Measurements from ENCODE around the gene TSGA10IP.

TSGA10IP gene

GRCh38 chr11:65977621-65978390 lies 32.5 kb downstream of the TSGA10IP start:
- no peak for DNase-seq

GRCh38 chr11:65978391-65979238 lies 33.3 kb downstream of the TSGA10IP start:
- DNase-seq, result no peak

- DNase-seq, result no peak
Measured at GRCh38 chr11:65979261-65979759, 34.0 kb downstream of the TSGA10IP start.

GRCh38 chr11:65981101-65981740 lies 35.9 kb downstream of the TSGA10IP start:
- no peak for DNase-seq

- no peak for DNase-seq
Measured at GRCh38 chr11:65981972-65982823, 36.9 kb downstream of the TSGA10IP start.

GRCh38 chr11:65982824-65983588 lies 37.7 kb downstream of the TSGA10IP start:
- DNase-seq, result no peak

GRCh38 chr11:65983589-65983987 lies 38.3 kb downstream of the TSGA10IP start:
- DNase-seq, result no peak

- DNase-seq, result no peak
Measured at GRCh38 chr11:65987336-65987735, 42.1 kb downstream of the TSGA10IP start.

GRCh38 chr11:65988791-65989592 lies 43.7 kb downstream of the TSGA10IP start:
- DNase-seq, result peak; percentile 94

GRCh38 chr11:65992056-65992455 lies 46.8 kb downstream of the TSGA10IP start:
- DNase-seq, result no peak

GRCh38 chr11:65997286-65997685 lies 52.0 kb downstream of the TSGA10IP start:
- no peak for DNase-seq

- peak; percentile 90 for DNase-seq
Measured at GRCh38 chr11:66001942-66002647, 56.8 kb downstream of the TSGA10IP start, which contains the start of the genes BANF1 and EIF1AD. Gene BANF1, plus strand, starts transcription at chr11:66002503. Its CDS starts 748 bp downstream, at chr11:66003251. Gene EIF1AD, minus strand, starts transcription at chr11:66002157. Its CDS starts 1,768 bp downstream, at chr11:66000389.

- peak; percentile 81 for DNase-seq
Measured at GRCh38 chr11:66002648-66003225, 57.5 kb downstream of the TSGA10IP start.

GRCh38 chr11:66003291-66003690 lies 58.0 kb downstream of the TSGA10IP start:
- DNase-seq, result no peak

GRCh38 chr11:66004186-66004585 lies 58.9 kb downstream of the TSGA10IP start:
- DNase-seq, result no peak

- DNase-seq, result no peak
Measured at GRCh38 chr11:66006134-66006890, 61.0 kb downstream of the TSGA10IP start.

- no peak for DNase-seq
Measured at GRCh38 chr11:66006891-66007176, 61.6 kb downstream of the TSGA10IP start.

GRCh38 chr11:66007201-66007634 lies 61.9 kb downstream of the TSGA10IP start:
- no peak for DNase-seq

GRCh38 chr11:66008095-66008467 lies 62.8 kb downstream of the TSGA10IP start:
- DNase-seq, result no peak

All from CD4-positive, alpha-beta T cell treated with Interleukin-17A for 4 hours (primary cell).